HG03039 (cell line): Measurements from ENCODE around the gene PGA3.
A peak's percentile ranks its signal among the peaks of the same experiment; 100 is the strongest.
"Not testable (repeated sequence)": the region's sequence is repeated elsewhere in the genome, so short reads cannot be mapped to it uniquely, and the experiment has no call there.

Experiments used
- ATAC-seq: cut with Tn5 transposase; IDR thresholded peaks from one replicate; pipeline ENCODE4 v1.9.1; 2021; ENCODE audit warnings: mild to moderate bottlenecking, moderate library complexity; ENCODE audit not compliant: unreplicated experiment

Gene PGA3

GRCh38 chr11:61202950-61203746 is at the start of gene PGA3:
Gene PGA3 (plus strand): TSS chr11:61203515. CDS start chr11:61203565, 50 bp downstream.
- ATAC-seq, result not testable (repeated sequence)

- no peak for ATAC-seq
Measured at GRCh38 chr11:61153593-61154095, 49.7 kb upstream of the PGA3 start.

GRCh38 chr11:61154528-61154927 is 48.8 kb upstream of the PGA3 start:
- ATAC-seq, result no peak

- no peak for ATAC-seq
Measured at GRCh38 chr11:61155312-61155711, 48.0 kb upstream of the PGA3 start.

GRCh38 chr11:61155741-61156140 is 47.6 kb upstream of the PGA3 start:
- no peak for ATAC-seq

- no peak for ATAC-seq
Measured at GRCh38 chr11:61157743-61158142, 45.6 kb upstream of the PGA3 start.

GRCh38 chr11:61158691-61159381 is 44.5 kb upstream of the PGA3 start:
- no peak for ATAC-seq

GRCh38 chr11:61160487-61161189 is 42.7 kb upstream of the PGA3 start:
- ATAC-seq, result no peak

GRCh38 chr11:61161190-61162091 is 41.9 kb upstream of the PGA3 start, which contains the start of gene VPS37C:
Gene VPS37C (minus strand): TSS chr11:61161426. CDS start chr11:61138829, 22,597 bp downstream.
- ATAC-seq, result peak; percentile 75

GRCh38 chr11:61162092-61162941 is 41.0 kb upstream of the PGA3 start:
- ATAC-seq, result no peak

- ATAC-seq, result no peak
Measured at GRCh38 chr11:61163021-61163420, 40.3 kb upstream of the PGA3 start.

- no peak for ATAC-seq
Measured at GRCh38 chr11:61163714-61164605, 39.4 kb upstream of the PGA3 start.

- ATAC-seq, result no peak
Measured at GRCh38 chr11:61164606-61165424, 38.5 kb upstream of the PGA3 start.

- not testable (repeated sequence) for ATAC-seq
Measured at GRCh38 chr11:61165785-61166184, 37.5 kb upstream of the PGA3 start.

- not testable (repeated sequence) for ATAC-seq
Measured at GRCh38 chr11:61166331-61166730, 37.0 kb upstream of the PGA3 start.

GRCh38 chr11:61168042-61168688 is 35.1 kb upstream of the PGA3 start:
- no peak for ATAC-seq

GRCh38 chr11:61168800-61169199 is 34.5 kb upstream of the PGA3 start:
- no peak for ATAC-seq
